ENCODE results near the gene GDPD3.

DNA sequence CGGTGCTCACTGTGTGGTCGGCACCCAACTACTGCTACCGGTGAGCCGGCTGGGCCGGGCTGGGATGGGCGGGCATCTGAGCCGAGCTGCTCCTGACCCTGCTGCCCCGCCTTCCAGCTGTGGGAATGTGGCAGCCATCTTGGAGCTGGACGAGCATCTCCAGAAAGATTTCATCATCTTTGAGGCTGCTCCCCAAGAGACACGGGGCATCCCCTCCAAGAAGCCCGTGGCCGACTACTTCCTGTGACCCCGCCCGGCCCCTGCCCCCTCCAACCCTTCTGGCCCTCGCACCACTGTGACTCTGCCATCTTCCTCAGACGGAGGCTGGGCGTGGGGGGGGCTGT is 28.5 kb downstream of the GDPD3 start:
- no peak for TF ChIP-seq POLR2A (IDR thresholded peaks at IDR 0.05; ENCODE audit: low read depth, low read length)
- no peak for TF ChIP-seq TAF1 (IDR thresholded peaks at IDR 0.05; ENCODE audit: borderline replicate concordance, low read depth, low read length)

Data from GM12892 (cell line).